Measurements from ENCODE around the gene TTC23. TPM values are rescaled to one million over a fixed set of nuclear protein-coding genes. Genes with fewer than 3 reads are reported as not detected.

Gene TTC23
- total RNA-seq = 11.2 TPM

DNA sequence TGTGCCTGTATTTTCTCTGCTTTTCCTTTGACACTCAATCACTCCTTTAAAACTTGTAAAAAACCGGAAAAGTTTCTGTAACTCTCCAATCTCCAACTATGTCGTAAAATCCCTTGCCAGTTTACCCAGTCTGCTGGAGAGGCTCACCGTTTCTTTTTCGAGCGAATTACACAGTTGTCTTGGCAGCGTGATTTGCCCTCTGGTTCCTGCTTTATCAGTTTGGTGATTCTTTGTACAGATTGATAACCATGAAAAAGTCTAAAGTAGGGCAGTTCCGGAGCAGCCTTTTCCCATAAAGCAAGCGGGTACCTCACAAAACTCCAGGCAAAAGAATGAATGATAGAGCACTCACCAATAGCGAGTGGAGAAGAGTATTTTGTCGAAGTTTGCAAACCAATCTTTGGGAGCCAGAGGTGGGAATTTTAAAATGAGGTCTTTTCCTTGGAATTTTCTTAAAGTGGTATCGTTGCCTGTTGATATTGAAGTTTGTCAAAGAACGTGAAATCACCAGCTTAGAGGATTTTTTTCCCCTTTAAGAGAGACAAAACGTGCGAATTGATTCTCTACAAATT lies at the start of gene TTC23:
Gene TTC23, minus strand, starts transcription at position 312 of the 572 bp plus-strand sequence. CDS start 20,869 bp downstream, outside the sequence.
- DNase-seq = peak; percentile 11

- DNase-seq = no peak
These were observed 47.0 kb upstream of the TTC23 start for GRCh38 chr15:99296386-99296785.

DNA sequence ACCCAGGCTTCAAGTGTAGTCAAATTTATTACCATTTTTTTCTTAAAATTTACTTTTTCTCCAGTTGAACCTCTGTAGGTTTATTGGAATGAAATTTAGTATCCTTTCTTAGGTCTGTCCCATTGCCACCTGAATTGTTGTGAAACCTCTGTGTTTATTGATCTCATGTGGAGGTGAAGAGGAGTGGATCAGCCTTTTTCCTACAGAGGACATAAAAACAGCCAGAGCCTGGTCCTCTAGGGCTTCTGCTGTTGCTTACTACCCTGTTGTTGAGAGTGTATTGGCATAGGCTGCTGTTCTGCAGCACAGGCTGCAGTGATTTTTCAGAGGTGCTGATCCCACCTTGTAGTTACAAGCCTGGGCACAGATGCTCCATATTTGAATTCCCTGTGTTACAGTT lies 46.5 kb upstream of the TTC23 start:
- no peak for DNase-seq

GRCh38 chr15:99291643-99292042 lies 42.3 kb upstream of the TTC23 start:
- no peak for DNase-seq

GRCh38 chr15:99283717-99284116 lies 34.3 kb upstream of the TTC23 start:
- no peak for DNase-seq

DNA sequence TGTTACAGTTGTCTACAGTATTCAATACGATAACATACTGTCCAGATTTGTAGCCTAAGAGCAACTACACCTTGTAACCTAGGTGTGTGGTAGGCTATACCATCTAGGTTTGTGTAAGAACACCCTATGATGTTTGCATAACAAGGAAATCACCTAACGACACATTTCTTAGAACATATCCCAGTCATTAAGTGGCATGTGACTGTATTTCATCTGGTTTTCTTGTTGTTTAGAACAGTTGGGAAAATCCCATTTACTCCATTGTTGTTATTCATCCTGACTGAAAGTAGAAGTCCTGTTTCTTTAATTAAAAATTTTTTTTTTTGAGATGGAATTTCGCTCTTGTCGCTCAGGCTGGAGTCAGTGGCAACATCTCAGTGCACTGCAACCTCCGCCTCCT lies 33.2 kb upstream of the TTC23 start:
- no peak for DNase-seq

DNA sequence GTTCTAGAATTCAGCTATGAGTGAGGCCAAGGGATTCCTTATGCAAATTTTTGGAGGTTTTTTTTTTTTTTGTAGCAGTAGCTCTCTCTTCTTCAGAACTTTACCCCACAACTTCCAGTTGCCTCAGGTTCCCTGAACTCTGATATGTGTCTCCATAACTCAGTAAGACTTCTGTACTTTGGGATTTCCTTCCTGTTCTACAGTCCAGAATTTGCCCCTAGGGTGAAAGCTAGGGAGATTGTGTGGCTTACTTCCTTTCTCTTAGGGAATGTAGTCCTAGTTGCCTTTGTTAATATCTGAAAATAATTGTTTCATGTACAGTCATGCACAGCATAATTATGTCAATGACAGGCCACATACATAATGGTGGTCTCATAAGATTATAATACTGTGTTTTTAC lies 32.7 kb upstream of the TTC23 start:
- DNase-seq = no peak

GRCh38 chr15:99279827-99280226 lies 30.4 kb upstream of the TTC23 start:
- no peak for DNase-seq

DNA sequence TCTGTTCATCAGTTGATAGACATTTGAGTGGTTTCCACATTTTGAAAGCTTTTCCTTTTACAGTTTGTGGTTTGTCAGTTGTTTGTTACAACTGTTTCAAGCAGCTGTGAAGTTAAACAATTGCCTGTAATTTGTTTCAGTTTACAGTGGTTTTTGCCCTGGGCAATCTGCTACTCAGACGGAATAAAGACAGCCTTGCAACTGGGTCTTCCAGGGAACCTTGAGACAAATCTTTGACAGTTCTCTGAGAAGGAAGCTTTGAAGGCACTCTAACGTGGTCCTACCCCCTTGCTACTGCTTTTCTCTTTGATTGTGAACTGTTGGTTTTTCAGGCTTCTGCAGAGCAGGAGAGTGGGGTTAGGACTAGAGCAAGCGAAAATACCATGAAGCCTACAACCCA lies 29.9 kb upstream of the TTC23 start:
- no peak for DNase-seq

DNA sequence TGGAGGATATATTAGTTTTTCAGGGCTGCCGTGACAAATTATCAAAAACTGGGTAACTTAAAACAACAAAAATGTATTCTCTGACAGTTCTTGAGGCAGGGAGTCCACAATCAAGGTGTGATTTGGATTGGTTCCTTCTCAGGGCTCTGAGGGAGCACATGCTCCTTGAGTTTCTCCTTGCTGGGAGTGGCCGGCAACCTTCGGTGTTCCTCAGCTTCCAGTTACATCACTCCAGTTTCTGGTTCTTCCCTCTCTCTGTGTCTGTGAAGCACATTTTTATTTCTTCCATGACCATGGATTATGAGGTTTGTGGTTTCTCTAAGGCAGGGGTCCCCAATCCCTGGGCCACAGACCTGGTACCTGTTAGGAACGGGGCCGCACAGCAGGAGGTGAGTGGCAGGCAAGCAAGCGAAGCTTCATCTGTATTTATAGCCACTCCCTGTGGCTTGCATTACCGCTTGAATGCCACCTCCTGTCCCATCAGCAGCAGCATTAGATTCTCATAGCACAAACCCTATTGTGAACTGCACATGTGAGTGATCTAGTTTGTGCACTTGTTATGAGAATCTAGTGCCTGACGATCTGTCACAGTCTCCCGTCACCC lies 26.2 kb upstream of the TTC23 start:
- DNase-seq = no peak

GRCh38 chr15:99275061-99275460 lies 25.7 kb upstream of the TTC23 start:
- DNase-seq = no peak

- no peak for DNase-seq
These were observed 24.4 kb upstream of the TTC23 start for GRCh38 chr15:99273801-99274200.

DNA sequence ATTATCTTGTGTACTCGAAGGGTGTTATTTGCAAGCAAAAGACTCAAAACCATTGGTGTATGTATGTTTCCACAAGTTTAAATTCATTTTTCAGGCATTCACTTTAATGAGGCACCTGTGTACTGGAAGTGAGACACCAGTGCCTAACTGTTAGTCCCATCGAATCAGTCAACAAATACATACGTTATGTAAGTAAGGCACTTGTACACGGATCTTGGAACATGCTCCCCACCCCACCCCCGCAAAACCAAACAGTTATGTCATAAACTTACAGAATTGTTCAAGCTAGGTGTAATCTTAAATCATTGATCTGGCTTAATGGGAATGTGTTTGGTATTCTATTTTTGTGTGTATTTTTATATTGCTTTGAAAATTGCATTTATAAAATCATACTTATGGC lies 19.1 kb upstream of the TTC23 start:
- no peak for DNase-seq

- no peak for DNase-seq
These were observed 18.6 kb upstream of the TTC23 start for GRCh38 chr15:99267957-99268356.

DNA sequence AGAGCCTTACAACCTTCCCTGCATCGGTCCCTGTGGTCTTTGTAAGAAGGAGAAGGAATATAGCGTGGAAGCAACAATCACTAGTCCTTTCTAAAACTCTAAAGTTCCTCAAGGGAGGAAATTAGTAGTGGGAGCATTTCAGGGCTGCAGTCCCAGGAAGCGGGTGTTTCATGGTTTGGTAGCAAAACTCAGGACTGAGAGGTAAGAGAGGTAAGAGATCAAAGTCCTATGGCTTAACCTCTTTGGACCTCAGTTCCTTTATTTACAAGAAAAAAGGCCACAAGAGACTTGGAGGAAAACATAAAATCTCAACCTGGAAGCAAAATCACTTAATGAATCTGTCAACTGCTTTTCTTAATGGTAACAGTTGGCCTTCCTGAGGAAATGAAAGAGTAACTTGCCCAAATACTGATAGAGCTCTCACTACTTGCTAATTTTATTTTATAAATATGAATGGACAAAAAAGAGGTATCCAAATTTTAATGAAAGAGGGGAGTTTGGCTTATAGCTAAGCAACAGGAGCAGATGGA lies 16.2 kb upstream of the TTC23 start:
- DNase-seq = no peak

DNA sequence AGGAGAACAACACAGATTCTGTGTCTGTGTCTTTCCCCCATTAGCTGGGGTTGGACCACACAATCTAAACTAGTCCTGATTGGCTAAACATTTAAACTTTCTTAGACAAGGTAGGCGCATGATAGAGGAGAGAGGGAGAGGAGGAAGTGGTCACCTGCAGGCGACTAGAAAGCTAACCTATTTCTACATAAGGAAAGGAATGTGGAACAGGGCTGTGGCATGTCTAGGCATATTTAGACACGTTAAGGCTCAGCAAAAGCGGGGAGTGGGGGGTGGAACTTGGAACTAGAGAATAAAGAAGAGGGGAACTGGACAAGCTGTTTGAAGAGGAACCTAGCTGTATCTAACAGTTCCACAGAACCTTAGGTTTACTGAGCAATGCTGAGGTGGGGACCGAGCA lies 14.7 kb upstream of the TTC23 start:
- no peak for DNase-seq

DNA sequence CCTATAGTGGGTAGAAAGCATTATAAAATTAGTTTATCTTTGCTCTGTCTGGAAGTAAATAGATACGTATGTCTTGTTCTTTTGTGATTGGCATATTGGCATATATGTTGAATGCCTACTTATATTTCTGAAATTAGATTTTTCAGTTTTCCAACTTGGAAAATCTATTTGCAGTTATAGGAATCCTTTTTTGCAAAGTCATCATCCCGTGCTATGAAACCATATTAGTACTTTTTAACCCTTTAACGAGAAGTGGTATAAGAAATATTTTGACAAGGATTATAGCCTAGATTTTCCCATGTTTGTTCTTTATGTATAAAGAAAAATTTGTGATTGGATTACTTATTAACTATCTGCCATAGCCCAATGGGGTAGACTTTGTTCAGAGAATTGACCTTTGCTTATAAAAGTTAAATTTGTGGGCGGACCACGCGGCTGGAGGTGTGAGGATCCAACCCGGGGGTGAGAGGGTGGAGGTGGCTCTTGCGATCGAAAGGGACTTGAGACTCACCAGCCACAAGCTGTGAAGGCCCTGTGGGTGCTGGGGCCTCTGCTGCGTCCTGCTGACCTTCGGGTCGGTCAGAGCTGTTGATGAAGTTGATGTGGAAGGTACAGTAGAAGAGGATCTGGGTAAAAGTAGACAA lies 7.8 kb upstream of the TTC23 start:
- no peak for DNase-seq

GRCh38 chr15:99253381-99254090 lies 4.2 kb upstream of the TTC23 start:
- no peak for DNase-seq

DNA sequence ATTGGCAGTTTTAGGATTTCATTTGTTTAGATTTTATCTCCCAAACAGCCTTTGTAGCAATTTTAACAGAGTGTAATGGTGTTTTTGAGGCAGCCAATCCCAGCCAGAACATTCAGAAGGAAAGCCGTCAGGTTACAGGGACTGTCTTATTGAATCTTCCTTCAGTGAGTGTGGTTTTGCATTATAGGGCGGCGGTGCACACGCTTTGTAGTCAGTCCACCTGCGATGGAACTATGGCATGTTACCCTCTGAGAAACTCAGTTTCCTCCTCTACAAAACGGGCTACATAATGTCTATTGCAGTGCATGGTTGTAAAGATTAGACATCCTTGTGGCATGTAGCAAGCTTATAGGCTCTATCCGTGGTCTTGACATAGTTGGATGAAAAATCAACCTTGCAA lies 2.9 kb upstream of the TTC23 start:
- no peak for DNase-seq

DNA sequence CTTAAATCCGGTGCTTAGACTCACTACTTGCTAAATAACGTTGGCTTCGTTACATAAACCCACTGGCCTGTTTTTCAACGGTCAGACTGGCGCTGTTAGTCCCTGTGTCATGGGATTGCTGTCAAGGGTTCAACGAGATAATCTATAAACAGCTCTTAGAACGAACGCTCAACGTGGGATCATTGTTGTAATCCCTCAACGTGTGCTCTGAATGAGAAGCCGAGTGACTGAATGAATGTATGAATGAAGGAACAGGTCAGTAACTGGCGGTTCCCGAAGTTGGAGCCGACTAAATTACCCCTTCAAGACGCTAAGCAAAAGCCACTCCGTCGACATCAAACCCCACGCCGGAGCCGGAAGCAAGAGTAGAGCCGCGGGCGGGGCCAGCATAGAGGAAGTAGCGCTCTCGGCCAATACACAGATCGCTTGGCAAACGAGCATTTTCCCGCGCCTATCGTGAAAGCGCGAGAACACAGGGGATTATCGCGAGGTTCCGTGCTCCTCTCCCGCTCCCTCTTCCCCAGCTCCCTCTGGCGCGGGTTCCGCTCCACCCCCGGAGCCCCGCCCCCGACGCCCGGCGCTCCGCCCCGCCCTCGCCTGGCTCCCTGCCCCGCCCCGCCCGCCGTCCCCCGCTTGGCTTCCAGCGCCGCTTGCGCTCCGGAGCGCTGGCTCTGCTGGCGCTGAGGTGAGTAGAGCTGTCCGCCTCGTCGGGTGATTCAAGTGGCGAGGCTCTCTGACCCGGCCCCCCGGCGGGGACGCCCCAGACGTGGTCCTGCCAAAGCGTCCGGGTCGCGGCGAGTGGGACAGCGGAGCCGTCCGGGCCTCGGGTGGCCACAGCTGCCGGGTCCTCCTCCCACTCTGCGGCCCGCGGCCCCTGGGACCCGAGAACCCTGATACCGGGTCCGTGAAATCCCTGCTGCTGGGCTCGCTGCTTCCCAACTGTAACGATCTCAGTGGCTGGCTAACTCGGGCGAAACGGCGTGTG lies 1.8 kb upstream of the TTC23 start, which contains the start of gene LRRC28:
Gene LRRC28, plus strand, starts transcription at position 625 of the 985 bp plus-strand sequence. CDS start 4,477 bp downstream, outside the sequence.
- peak; percentile 97 for DNase-seq

DNA sequence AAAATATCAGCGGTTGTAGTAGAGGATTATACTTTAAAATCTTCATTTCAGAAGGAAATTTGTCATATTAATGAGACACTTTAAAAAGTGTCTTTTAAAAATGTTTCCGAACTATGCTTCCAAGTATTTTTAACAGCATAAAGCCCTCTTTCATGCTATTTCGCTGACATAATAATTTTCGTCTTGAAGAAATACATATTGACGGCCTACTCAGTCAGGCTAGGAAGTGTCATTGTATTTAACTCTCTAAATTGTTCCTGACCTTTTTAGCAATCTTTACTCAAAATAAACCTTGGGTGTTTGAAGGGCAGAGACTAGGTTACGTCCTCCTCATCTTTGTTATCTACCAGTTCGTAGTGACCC lies 1.1 kb upstream of the TTC23 start:
- no peak for DNase-seq

DNA sequence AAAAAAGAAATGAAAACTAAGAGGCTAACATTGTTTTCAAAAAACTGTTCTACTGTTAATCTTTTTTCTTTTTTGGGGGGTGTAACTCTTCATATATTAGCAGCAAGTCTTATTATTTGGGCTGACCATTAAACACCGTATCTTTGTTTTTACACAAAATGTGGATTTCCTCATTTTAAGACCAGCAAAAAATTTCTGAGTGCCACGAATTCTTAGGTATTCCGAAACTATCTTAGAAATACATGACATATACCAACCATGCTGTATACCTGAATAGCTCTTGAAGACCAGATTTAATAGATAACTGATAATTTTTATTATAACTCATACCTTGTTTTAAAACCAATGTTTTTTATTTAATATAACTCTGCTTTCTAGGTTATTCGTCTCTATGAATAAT lies 620 bp upstream of the TTC23 start:
- DNase-seq = no peak

Data from occipital lobe (tissue), 2 donors.